Stomach (tissue), 4 donors: ENCODE data around the gene AVEN.

Source experiments
- EP300 ChIP-seq: sonication (generic); formaldehyde crosslinking; IDR thresholded peaks from one replicate; pipeline ENCODE4 v1.6.1; 2017; ENCODE audit warnings: antibody characterized with exemption
- POLR2A ChIP-seq, 4 donors: fragments of 450-650 bp; IDR thresholded peaks; one replicate each; pipeline ENCODE4 v1.6.1; 2016; ENCODE audit warnings: antibody characterized with exemption in 4 of 4, control low read depth in 2 of 4, mild to moderate bottlenecking in 1 of 4, moderate library complexity in 1 of 4
- POLR2AphosphoS5 ChIP-seq, 3 donors: sonication (generic); formaldehyde crosslinking; IDR thresholded peaks; one replicate each; pipeline ENCODE4 v1.6.1; 2016; ENCODE audit warnings: antibody characterized with exemption in 3 of 3
- TF ChIP-seq, protein P1 (sequence below), 7 experiments: fragments of 450-650 bp in 4 of 7; fragments of 200-600 bp in 3 of 7; sonication (generic) in 3 of 7; IDR thresholded peaks; one replicate each; pipeline ENCODE4 v1.5.1; 2016 to 2019; ENCODE audit warnings: antibody characterized with exemption in 7 of 7, control low read depth in 2 of 7, mild to moderate bottlenecking in 1 of 7

DNA sequence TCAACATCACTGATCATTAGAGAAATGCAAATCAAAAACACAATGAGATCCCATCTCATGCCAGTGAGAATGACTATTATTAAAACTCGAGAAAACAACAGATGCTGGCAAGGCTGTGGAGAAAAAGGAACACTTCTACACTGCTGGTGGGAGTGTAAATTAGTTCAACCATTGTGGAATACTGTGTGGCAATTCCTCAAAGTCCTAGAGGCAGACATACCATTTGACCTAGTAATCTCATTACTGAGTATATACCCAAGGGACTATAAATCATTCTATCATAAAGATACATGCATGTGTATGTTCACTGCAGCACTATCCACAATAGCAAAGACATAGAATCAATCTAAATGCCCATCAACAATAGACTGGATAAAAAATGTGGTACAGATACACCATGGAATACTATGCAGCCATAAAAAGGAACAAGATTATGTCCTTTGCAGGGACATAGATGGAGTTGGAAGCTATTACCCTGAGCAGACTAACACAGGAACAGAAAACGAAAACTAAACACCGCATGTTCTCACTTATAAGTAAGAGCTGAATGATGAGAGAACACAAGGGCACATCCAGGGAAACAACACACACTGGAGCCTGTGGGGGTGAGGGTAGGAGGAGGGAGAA lies 15.2 kb upstream of the AVEN start:
- TF ChIP-seq EP300: no peak
- TF ChIP-seq, protein P1, sequence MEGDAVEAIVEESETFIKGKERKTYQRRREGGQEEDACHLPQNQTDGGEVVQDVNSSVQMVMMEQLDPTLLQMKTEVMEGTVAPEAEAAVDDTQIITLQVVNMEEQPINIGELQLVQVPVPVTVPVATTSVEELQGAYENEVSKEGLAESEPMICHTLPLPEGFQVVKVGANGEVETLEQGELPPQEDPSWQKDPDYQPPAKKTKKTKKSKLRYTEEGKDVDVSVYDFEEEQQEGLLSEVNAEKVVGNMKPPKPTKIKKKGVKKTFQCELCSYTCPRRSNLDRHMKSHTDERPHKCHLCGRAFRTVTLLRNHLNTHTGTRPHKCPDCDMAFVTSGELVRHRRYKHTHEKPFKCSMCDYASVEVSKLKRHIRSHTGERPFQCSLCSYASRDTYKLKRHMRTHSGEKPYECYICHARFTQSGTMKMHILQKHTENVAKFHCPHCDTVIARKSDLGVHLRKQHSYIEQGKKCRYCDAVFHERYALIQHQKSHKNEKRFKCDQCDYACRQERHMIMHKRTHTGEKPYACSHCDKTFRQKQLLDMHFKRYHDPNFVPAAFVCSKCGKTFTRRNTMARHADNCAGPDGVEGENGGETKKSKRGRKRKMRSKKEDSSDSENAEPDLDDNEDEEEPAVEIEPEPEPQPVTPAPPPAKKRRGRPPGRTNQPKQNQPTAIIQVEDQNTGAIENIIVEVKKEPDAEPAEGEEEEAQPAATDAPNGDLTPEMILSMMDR (IDR thresholded peaks at IDR 0.05): no peak
- no peak for TF ChIP-seq POLR2AphosphoS5 (IDR thresholded peaks at IDR 0.05)
- TF ChIP-seq POLR2A (IDR thresholded peaks at IDR 0.05): no peak
